GM12875 (cell line): ENCODE results near the gene DEF6.

ENCODE experiments used
- H3K4me3 ChIP-seq: one replicate; pipeline ENCODE4 v1.5.1; 2011; ENCODE audit warnings: low read depth, low read length, control low read depth
- TF ChIP-seq, protein P1 (sequence below): IDR thresholded peaks from 2 replicates; pipeline ENCODE4 v1.5.1; 2011; ENCODE audit warnings: low read depth, mild to moderate bottlenecking, control low read depth, inconsistent platforms, low read length, moderate library complexity, borderline replicate concordance; ENCODE audit not compliant: insufficient read depth

Gene DEF6

DNA sequence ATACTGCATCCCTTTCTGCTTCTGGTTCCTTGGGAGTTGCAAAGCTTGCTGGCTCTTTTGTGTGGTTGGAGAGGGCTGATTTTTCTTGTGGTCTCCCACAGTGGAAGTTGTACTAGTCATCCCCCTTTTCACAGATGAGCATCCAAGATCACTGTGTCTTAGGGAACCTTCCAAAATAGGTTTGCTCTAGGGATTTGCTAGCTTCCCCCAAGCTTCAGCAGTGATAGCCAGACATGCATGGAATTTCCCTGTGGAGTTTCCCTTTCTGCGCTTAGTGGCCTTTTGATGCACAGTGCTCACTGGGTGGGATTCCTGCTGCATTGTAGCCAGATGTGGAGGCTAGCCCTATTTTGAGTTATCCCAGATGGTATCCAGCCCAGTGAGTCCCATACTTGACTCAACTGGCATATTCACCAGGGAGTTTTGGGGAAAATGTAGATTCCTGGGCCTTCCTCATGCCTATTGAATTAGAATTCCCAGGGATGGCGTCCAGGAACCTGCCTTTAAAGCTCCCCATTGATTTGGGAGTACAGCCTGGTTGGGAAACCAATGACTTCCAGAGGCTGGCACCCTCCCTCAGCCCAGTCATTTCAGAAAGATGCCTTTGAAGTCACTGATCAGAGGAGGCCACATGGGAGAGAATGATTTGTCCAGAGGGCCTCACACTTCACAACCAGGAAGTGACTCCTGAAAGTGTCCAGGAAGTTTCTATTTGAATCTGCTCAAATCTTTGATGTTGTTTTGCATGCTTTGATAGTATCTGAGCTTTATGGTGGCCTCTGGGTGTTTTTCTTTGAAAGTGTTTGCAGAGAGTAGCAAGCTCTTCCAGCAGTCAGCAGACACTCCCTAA lies 70.6 kb downstream of the DEF6 start:
- TF ChIP-seq, protein P1, sequence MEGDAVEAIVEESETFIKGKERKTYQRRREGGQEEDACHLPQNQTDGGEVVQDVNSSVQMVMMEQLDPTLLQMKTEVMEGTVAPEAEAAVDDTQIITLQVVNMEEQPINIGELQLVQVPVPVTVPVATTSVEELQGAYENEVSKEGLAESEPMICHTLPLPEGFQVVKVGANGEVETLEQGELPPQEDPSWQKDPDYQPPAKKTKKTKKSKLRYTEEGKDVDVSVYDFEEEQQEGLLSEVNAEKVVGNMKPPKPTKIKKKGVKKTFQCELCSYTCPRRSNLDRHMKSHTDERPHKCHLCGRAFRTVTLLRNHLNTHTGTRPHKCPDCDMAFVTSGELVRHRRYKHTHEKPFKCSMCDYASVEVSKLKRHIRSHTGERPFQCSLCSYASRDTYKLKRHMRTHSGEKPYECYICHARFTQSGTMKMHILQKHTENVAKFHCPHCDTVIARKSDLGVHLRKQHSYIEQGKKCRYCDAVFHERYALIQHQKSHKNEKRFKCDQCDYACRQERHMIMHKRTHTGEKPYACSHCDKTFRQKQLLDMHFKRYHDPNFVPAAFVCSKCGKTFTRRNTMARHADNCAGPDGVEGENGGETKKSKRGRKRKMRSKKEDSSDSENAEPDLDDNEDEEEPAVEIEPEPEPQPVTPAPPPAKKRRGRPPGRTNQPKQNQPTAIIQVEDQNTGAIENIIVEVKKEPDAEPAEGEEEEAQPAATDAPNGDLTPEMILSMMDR, result no peak
- H3K4me3 ChIP-seq, result no peak overlapping the region

DNA sequence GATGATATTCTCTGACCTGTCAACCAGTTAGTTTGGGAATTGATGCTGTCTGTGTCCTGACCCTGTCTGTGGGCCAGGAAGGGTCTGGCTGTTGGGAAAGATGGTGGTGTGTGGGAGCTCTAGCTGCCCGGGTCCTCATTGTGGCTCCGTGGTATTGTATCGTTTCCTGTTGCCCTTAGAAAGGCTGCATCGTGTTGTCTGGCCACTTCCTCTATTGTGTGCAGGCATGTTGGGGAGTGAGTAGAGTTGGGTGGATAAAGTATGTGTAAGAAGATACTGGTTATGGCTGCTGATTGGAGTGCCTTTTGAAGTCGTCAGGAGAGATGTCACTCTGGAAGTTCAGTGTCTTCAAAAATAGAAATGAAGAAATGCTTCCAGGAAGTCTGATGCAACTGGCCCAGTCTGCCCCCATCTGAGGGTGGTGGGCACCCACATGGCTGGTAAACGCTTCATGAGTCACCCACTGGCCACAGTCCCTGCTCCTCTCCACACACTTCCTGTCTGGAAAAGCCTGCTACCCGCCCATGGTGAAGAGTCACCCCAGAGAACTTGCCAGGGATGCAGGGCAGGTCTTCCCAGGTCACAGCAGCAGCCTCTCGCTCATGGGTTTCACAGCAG lies 72.6 kb downstream of the DEF6 start:
- H3K4me3 ChIP-seq, result no peak overlapping the region
- TF ChIP-seq, protein P1, result no peak

DNA sequence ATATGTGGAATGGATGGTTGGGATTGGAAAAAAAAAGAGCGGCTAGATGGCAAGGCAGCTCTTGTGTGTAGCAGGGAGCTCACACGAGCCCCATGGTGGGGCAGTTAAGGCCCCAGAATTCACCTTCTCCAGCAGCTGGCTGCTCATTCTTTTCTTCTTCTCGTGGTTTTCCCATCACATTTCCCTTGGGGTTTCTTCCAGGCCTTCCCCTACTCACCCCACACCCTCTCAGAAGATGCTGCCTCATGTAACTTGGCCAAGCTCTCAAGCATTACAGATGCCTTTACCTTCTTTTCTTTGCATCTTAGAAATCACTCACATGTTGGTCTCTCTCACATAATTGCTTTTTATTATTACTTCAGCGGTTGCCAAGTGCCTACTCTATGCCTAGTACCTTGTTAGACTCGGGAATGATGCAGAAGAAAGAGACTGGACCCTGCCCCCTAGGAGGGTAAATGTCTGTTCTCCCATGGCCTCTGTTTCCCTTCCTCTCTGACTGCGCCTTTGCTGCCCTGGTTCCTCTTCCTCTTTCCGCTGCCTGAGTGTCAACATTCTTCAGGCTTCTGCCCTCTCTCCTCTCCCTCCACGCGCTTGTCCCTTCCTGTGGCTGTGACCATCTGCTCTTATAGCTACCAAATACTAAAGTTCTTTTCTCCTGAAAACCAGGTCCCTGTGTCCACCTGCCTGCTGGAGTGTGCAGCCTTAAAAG lies 73.3 kb downstream of the DEF6 start:
- H3K4me3 ChIP-seq, result no peak overlapping the region
- TF ChIP-seq, protein P1, result no peak
